HL-60 (cell line): ENCODE measurements around the gene UBE2R2.
"Not testable (repeated sequence)": the region's sequence is repeated elsewhere in the genome, so short reads cannot be mapped to it uniquely, and the experiment has no call there.

Experiments used
- DNase-seq, 2 experiments: peaks; one replicate each; pipeline ENCODE4 v3.0.0-alpha.2; 2010 to 2020; ENCODE audit warnings: low read depth in 1 of 2, low spot score in 1 of 2
- H3K27ac ChIP-seq: fragments of 250-450 bp; sonication (Bioruptor Pico); replicated peaks from 2 replicates; pipeline ENCODE4 v1.5.1; 2020; ENCODE audit warnings: mild to moderate bottlenecking, moderate library complexity
- H3K27me3 ChIP-seq: fragments of 250-450 bp; sonication (Bioruptor Pico); 2 replicates; pipeline ENCODE4 v1.5.1; 2021; ENCODE audit warnings: mild to moderate bottlenecking, moderate library complexity; ENCODE audit not compliant: insufficient read depth, poor library complexity, severe bottlenecking
- H3K4me3 ChIP-seq: replicated peaks from 2 replicates; pipeline ENCODE4 v1.5.1; 2011; ENCODE audit warnings: mild to moderate bottlenecking, control low read depth, low read length; ENCODE audit not compliant: insufficient read depth
- CTCF ChIP-seq: IDR thresholded peaks from one replicate; pipeline ENCODE4 v1.5.1; 2011; ENCODE audit warnings: low read length, control low read depth, inconsistent platforms; ENCODE audit not compliant: insufficient read depth
- GABPA ChIP-seq: IDR thresholded peaks from 2 replicates; pipeline ENCODE4 v1.6.1; 2012; ENCODE audit warnings: low read depth
- POLR2AphosphoS5 ChIP-seq: IDR thresholded peaks from 2 replicates; pipeline ENCODE4 v1.6.1; 2012; ENCODE audit warnings: low read depth
- REST ChIP-seq: IDR thresholded peaks from 2 replicates; pipeline ENCODE4 v1.6.1; 2012; ENCODE audit warnings: low read depth; ENCODE audit not compliant: insufficient replicate concordance
- SPI1 ChIP-seq: IDR thresholded peaks from 2 replicates; pipeline ENCODE4 v1.6.1; 2012; ENCODE audit warnings: low read depth, mild to moderate bottlenecking, borderline replicate concordance

The UBE2R2 gene

GRCh38 chr9:33956544-33956943 lies 139.6 kb downstream of the UBE2R2 start:
- no peak for TF ChIP-seq GABPA
- no peak for TF ChIP-seq CTCF
- TF ChIP-seq REST, result no peak
- TF ChIP-seq POLR2AphosphoS5, result no peak
- no peak for TF ChIP-seq SPI1
- no peak for DNase-seq
- H3K4me3 ChIP-seq, result no peak overlapping the region
- H3K27ac ChIP-seq, result no peak overlapping the region
- H3K27me3 ChIP-seq, result no peaks in the 10 kb centered on the region

GRCh38 chr9:33959725-33960124 lies 142.8 kb downstream of the UBE2R2 start:
- DNase-seq, result no peak
- Histone ChIP-seq H3K27ac (no peak overlapping the region), H3K4me3 (no peak overlapping the region), H3K27me3 (no peaks in the 10 kb centered on the region)
- TF ChIP-seq REST, result no peak
- TF ChIP-seq CTCF, result no peak
- no peak for TF ChIP-seq GABPA
- no peak for TF ChIP-seq SPI1
- no peak for TF ChIP-seq POLR2AphosphoS5

- not testable (repeated sequence) for H3K4me3 ChIP-seq, DNase-seq, H3K27me3 ChIP-seq, H3K27ac ChIP-seq
Measured at GRCh38 chr9:33962468-33962867, 145.5 kb downstream of the UBE2R2 start.

- DNase-seq, result no peak
- Histone ChIP-seq H3K4me3 (no peak overlapping the region), H3K27me3 (no peaks in the 10 kb centered on the region), H3K27ac (no peak overlapping the region)
- TF ChIP-seq CTCF, result no peak
- no peak for TF ChIP-seq REST
- no peak for TF ChIP-seq GABPA
- no peak for TF ChIP-seq SPI1
- no peak for TF ChIP-seq POLR2AphosphoS5
Measured at GRCh38 chr9:33964086-33964768, 147.3 kb downstream of the UBE2R2 start.
